Suprapubic skin (tissue), 3 donors: ENCODE data around the gene MAP7.

Source experiments
- POLR2AphosphoS5 ChIP-seq, 3 donors: sonication (generic); formaldehyde crosslinking; IDR thresholded peaks; one replicate each; pipeline ENCODE4 v1.6.1; 2017; ENCODE audit warnings: antibody characterized with exemption in 3 of 3
- TF ChIP-seq, protein P1 (sequence below), 2 donors: fragments of 200-600 bp in 1 of 2; fragments of 450-650 bp in 1 of 2; sonication (generic) in 1 of 2; IDR thresholded peaks; one replicate each; pipeline ENCODE4 v1.5.1; 2016 to 2019; ENCODE audit warnings: antibody characterized with exemption in 2 of 2, mild to moderate bottlenecking in 1 of 2, moderate library complexity in 1 of 2

DNA sequence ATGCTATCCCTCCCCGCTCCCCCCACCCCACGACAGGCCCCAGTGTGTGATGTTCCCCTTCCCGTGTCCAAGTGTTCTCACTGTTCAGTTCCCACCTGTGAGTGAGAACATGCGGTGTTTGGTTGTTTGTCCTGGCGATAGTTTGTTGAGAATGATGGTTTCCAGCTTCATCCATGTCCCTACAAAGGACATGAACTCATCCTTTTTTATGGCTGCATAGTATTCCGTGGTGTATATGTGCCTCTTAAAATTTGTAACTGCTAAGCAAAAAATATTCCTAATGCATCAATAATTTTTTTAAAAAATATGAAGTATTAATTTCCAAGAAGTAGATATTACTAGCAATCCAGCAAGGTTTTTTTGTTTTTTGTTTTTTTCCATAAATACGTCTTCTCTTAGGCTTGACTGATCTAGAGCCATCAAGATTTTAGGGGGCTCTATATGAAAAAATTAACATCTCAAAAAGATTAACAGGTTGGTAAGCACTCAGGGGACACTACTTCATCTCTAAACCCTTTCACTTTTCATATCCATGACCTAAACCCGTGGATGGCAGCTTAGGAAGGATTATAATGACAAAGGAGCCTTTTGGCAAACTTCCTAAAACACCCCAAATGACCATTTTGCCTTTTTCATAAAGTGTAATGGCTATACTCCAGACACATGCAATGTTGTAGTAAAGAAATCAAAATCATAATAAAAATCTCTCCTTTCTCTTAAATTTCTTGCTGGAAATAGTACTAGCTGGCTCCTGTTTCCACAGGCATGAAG lies 14.2 kb downstream of the MAP7 start:
- TF ChIP-seq, protein P1, sequence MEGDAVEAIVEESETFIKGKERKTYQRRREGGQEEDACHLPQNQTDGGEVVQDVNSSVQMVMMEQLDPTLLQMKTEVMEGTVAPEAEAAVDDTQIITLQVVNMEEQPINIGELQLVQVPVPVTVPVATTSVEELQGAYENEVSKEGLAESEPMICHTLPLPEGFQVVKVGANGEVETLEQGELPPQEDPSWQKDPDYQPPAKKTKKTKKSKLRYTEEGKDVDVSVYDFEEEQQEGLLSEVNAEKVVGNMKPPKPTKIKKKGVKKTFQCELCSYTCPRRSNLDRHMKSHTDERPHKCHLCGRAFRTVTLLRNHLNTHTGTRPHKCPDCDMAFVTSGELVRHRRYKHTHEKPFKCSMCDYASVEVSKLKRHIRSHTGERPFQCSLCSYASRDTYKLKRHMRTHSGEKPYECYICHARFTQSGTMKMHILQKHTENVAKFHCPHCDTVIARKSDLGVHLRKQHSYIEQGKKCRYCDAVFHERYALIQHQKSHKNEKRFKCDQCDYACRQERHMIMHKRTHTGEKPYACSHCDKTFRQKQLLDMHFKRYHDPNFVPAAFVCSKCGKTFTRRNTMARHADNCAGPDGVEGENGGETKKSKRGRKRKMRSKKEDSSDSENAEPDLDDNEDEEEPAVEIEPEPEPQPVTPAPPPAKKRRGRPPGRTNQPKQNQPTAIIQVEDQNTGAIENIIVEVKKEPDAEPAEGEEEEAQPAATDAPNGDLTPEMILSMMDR (IDR thresholded peaks at IDR 0.05): no peak
- TF ChIP-seq POLR2AphosphoS5 (IDR thresholded peaks at IDR 0.05): no peak
